ENCODE measurements around the gene ADARB2.
"Not testable (repeated sequence)": the region's sequence is repeated elsewhere in the genome, so short reads cannot be mapped to it uniquely, and the experiment has no call there.

Gene ADARB2

DNA sequence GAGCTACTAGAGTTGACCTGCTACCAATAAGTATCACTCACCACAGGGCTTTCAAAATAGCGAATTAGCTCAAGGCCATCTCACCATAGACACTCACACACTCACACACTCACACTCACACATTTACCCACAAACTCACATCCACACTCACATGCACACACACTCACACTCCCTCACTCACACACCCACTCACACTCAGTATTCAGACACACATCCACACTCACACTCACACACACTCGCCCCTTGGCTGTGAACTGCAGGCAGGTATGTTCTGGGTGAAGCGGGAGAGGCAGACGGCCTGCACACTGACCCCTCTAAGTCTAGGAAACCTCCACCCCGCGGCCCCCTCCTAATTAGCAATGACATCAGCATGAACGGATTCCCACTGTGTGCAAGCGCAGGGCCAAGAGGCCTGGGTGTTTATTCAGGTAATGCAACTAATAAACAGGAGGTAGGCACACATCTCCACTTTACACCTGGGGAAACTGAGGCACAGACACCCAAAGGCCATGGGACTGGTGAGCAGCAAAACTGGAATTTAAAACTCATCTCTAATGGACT is 94.6 kb downstream of the ADARB2 start:
- DNase-seq (ENCODE audit: low read depth in 2 of 2): no peak

DNA sequence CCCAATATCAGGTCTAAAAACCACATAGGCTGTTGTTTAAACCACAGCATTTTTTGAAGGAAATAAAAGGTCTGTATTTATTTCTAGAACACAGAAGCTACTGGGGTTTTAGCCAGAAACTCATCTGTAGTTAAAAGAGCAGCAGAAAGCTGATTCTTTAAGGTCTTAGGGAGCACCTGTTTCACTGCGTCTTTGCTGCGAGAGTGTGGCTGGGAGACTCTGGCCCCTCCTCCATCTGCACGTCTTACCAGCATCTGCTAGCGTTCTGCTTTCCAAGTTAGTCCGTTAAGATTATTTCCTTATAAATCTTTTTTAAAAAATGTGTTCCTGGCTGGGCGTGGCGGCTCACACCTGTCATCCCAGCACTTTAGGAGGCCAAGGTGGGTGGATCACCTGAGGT is 95.9 kb downstream of the ADARB2 start:
- DNase-seq (ENCODE audit: low read depth in 2 of 2): no peak

DNA sequence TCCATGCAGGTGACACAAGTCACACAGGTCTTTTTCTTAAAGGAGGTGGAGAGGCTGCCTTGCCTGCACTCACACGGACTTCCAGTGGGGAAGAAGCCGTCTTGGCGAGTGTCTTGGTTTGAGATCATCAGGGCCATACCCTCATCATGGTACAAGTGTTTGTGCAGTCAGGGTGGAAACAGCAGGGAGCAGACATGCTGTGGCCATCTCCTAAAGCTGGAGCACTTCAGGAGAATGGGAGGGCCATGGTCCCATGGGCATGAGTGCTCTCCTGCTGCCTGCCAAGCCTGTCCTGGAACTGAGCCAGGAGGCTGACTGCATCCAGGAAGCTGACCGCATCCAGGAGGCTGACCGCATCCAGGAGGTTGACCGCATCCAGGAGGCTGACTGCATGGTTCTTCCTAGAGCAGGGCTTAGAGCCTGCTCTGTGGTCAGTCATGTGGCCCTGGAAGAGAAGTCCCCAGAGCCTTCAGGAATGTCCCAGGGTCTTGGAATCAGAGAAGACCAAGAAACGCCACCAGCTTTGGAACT is 98.4 kb downstream of the ADARB2 start:
- no peak for DNase-seq (ENCODE audit: low read depth in 2 of 2)

DNA sequence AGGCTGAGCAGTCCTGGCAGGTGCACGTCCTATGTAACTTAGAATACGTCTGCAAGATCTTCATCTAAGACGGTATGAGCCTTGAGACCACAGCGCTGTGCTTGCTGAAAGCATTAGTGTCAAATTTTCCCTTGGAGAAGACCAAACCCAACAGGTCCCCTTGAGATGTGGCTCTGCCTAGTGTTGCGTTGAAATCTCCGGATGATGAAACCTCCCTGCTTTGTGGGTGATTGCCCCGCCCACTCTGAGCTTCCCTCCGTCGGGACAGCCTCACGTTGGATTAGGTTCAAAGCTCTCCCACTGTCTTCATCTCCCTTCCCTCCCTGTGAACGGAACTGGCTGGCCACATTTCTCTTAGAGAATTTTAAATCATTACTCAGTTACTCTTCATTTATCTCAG is 102.0 kb downstream of the ADARB2 start:
- no peak for DNase-seq (ENCODE audit: low read depth in 2 of 2)

DNA sequence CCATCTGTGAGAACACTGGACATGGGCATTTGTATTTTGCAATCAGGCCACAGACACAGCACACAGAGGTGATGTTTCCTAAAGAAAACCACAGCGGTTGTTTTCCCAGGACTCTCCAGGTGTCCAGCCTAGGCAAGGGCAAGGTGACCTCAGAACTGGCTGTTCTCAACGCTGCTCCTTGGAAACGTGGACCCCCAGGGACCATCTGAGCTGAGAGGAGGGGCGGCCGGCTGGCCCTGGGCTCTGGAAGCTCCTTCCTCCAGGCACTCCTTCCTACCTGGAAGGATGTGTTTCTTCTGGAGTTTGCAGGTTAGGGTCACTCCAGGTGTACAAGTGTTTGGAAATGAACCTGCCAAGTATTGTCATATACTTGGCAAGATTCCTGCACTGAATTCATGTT is 103.1 kb downstream of the ADARB2 start:
- DNase-seq (ENCODE audit: low read depth in 2 of 2): no peak

DNA sequence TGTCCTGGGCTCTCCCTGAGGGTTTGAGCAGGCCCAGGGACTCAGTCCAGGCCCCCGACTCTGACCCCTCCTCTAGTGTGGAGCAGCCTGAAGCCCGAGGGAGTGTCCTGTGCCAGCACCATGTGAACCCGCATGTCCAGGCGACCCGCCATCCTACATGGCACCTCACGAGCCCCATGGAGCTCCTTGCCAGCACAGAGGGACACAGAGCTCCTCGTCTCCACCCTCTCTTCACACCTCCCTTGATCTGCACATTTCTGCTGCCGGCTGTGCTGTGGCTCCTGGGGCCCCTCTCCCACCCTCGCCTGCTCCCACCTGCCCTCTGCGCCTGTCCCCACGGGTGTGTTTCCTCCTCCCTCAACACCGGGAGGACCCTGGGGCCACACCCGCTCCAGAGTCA is 103.5 kb downstream of the ADARB2 start:
- DNase-seq (ENCODE audit: low read depth in 2 of 2): no peak

DNA sequence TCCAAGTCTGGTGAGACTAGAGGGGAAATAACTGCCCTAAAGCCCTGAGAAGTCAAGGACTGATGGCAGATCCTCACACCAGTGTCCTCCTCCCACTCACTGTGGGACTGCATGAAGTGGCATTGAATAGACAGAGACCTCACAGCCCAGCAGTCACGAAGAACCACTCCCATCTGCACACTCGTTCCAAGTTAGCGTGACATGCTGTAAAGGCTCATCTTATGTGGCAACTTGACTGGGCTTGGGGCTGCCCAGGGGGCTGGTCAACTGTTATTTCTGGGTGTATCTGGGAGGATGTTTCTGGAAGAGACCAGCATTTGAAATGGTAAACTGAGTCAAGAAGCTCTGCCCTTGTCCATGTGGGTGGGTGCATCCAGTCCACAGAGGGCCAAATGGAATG is 104.7 kb downstream of the ADARB2 start:
- DNase-seq (ENCODE audit: low read depth in 2 of 2): no peak

DNA sequence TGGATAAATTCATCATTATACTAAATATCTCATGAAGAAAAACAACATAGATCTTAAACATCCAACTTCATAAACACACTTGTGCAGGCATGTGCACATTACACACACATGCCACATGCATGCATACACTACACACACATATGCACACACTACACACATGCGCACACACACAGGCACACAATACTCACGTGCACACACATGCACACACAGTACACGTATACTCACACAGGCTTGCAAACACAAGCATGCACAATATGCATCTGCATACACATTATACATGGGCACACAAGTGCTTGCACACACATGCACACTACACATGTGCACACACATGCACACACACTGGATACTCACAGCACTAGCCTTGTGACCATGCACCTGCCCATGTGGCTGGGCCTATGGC is 105.2 kb downstream of the ADARB2 start:
- no peak for DNase-seq (ENCODE audit: low read depth in 2 of 2)

DNA sequence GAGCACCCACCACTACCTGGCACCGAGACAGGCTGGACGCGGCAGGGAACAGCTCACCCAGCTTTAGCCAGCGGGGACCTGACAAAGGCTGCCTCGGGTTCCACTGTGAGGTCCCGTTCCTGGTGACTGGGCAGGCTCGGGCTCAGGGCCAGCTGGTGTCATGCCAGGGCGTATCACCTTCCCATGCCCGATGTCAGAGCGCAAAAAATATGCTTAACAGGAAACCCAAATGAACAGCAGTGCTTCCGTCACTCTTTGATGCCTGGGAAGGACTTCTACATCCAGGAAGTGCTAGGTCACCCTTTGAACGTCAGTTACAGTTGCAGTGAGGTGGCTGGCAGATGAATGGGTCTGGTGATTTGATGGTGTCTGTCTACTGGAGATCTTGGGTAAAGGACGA is 106.0 kb downstream of the ADARB2 start:
- DNase-seq (ENCODE audit: low read depth in 2 of 2): no peak

DNA sequence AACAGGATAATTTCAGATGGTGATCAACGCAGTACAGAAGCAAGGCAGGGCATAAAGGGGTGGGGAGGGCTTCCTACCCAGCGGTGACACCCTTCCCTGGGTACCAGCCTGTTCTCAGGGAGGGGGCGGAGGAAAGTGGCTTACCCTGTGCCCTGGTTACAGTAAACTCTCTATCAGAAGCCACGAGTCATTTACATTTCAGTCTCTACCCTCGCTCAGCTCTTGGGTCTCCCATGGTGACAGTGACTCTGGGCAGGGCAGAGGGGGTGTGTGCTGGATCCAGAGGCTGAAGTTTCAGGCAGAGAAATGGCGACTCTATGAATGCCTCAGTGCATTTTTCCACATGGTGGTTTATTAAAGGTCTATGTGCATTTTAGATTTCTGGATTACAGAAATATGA is 107.0 kb downstream of the ADARB2 start:
- DNase-seq (ENCODE audit: low read depth in 2 of 2): no peak

DNA sequence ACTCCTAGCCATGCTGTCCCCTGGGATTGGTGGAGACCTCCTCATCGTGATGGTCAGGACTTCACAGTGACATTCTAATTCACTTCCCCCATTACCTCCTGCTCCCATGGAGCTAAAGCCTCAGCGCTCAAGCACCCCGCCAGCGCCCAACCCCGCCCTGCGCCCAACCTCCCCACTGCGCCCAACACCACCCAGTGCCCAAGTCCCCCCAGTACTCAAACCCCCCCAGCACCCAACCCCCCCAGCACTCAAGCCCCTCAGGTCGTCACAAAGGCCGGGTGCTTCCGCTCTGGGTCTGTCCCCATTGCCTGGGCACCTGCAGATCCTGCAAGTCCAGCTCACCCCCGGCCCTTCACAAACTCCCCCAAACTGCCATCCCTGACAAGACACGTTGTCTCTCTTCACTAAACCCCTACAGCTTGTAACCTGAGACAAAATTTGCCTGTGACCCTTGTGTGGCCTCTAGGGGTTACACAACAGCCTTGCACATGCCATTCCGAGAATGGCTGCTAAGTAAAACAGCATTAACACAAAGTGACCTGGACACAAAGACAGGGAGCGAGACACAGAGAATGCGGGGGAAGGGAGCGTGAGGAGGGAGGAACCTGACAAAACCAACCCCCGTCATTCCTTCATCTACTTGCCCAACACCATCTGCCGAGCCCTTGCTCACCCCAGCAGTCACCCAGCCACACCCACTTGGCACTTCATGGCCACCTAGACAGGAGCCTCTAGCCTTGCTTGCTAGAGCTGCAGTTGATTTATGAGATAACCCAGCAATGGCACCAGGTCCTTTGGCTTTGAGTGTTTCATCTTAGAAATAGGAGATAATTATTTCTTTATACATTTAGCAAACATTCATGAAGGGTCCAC is 107.8 kb downstream of the ADARB2 start:
- no peak for DNase-seq (ENCODE audit: low read depth in 2 of 2)

DNA sequence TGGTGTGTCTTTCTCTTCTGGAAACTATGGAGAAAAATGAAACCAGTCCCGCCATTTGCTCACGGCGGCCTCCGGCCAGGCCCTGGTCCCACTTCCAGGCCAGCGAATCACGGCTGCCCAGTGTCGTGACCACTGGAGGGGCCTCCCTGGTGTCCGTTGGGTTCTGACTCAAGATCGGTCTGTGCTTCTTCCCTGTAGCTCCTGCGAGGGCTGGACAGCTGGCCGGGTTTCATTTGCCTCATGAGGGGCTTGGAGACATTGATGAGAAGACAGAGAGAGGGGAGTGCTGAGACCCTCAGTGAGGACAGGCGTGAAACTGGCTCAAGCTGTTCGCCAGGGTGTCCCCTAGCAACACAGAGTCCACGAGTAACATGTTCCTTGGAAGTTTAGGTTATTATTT is 108.6 kb downstream of the ADARB2 start:
- no peak for DNase-seq (ENCODE audit: low read depth in 2 of 2)

DNA sequence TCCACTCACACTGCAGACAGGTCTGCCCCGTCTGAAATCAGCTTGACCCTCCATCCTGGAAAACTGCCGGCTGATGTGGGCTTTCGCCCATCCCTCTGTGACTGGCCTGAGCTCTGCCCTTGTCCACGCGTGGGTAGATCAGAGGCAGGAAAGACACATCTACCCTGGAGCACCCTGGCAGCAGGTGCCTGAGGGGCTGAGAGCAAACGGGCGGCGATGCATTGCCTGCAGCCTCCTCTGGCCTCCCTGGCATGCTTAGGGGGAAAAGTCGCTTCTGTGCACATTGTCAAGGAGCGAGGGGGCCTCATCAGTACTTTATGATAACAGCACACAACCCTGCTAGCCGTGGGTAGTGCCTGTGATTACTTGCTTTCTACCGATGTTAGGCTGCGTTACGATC is 109.4 kb downstream of the ADARB2 start:
- DNase-seq (ENCODE audit: low read depth in 2 of 2): no peak

DNA sequence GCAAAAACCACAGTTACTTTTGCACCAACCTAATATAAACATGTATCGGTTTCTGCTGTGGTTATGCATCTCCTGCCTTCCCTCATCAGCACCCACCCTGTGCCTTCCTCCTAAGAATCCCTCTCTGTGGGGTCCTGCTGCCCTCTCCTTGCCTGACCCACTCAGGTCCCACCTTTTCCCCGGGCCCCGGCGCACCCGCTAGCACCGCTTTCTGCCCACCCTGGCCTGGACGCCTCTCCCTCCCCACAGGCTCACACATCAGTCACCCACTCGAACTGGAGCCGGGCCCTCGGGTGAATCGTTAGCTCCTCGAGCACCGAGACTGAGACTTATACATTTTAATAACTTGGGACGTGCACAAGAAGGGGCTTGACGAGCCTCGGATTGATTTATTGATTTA is 110.5 kb downstream of the ADARB2 start:
- DNase-seq (ENCODE audit: low read depth in 2 of 2): no peak

DNA sequence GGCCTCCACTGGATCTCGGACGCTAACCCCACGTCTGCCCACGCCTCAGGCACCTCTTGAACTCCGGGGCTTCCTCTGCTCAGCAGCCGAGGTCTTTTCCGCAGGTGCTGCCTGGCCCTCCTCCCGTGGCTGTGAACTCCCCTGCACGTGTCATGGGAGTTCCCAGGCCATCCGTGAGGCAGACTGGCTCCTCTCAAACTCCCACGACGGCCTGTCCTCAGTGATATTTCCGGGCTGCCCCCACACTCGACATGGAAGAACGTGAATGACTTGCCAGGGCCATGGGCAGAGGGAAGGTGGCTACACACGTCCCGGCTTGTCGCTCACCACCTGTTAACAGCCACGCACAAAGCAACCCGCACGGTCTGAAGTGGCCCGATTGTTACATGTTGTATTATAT is 110.9 kb downstream of the ADARB2 start:
- no peak for DNase-seq (ENCODE audit: low read depth in 2 of 2)

DNA sequence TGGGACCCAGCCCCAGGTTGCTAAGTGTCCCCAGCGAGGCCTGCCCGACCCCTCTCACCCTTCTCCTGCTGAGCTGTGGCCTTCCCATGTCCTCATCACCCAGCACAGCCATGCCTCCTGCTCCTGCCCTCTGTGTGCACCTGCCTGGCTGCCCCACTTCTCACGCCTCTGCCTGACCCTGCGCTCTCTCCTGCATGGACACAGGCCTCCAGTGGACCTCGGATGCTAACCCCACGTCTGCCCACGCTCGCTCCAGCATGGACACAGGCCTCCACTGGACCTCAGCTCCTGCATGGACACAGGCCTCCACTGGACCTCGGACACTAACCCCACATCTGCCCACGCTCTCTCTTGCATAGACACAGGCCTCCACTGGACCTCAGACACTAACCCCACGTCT is 111.6 kb downstream of the ADARB2 start:
- no peak for DNase-seq (ENCODE audit: low read depth in 2 of 2)

DNA sequence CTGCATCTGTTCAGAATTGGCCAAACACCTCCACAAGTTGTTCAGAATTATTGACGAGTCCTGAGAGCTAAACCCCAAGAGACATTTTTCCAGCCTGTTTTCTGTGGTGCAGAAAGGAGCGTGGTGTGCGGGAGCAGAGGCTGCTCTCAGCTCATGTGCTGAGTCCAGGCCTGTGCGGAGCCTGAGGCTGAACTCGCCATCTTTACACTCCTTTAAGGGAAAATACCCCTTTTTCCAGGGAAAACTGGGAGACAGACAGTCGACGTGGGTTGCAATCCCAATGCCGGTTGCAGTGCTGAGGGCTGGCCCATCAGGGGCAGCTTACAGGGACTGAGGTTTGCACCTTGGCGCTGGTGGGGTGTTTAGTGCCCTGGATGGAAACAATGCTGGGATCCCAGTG is 112.2 kb downstream of the ADARB2 start:
- no peak for DNase-seq (ENCODE audit: low read depth in 2 of 2)

DNA sequence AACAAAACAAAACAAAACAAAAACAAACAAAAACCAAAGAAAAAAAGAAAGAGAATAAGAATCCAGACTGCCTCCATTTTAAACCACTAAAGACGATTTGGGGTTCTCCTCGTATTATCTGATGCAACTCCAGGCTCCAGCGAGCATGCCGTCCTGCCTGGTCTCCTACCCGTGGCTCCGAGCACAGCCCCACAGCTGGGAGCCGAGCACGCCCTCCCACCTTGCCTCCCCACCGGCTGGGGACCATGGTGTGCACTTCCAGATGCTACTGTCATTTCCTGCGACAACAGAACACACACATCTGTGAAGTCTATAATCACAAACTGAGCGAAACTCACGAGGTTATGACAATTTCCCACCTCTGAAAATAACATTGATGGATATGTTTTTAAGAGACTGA is 113.1 kb downstream of the ADARB2 start:
- DNase-seq (ENCODE audit: low read depth in 2 of 2): no peak

DNA sequence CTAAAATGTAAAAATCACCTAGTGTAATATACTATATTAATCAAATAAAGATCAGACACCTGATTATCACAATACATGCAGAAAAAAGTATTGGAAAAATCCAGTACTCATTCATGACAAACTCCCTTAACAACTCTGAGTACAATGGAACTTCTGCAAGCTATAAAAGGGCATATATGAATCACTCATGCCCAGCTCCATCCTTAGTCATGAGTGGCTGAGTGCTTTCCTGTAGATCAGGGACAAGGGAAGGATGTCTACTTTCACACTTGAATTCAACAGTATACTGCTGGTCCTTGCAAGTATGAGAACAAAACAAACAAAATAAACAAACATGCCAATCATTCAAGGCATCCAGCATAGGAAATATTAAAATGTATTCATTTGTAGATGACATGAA is 116.5 kb downstream of the ADARB2 start:
- no peak for DNase-seq (ENCODE audit: low read depth in 2 of 2)

DNA sequence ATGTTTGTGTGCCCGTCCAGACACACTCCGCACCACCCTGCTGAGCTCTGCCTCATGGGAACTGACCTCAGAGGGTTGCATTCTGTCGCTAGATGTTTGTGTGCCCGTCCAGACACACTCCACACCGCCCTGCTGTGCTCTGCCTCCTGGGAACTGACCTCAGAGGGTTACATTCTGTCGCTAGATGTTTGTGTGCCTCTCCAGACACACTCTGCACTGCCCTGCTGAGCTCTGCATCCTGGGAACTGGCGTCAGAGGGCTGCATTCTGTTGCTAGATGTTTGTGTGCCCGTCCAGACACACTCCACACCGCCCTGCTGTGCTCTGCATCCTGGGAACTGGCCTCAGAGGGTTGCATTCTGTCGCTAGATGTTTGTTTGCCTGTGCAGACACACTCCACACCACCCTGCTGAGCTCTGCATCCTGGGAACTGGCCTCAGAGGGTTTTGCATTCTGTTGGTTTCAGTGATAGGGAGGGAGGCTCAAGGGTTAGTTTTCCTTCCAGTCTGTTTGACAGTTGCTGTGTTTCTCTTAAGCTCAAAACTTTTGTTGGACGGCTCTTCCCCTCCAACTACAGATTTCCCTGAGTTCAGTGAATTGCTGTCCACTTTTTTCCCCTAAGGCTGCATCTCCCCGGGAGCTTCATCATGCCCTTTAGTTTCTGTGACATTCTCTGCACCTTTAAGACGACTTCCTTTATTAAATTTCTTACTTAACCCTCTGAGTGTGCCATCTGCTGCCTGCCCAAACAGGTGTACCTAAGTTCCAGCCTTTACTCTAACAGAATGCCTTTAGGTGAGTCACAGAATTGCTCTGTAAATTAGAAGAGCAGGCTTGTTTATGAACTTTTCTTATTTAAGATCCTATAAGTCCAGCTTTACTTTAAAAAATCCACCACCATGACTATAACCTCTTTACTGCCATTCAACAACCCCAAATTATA is 119.7 kb downstream of the ADARB2 start:
- DNase-seq (ENCODE audit: low read depth in 2 of 2): not testable (repeated sequence)

DNA sequence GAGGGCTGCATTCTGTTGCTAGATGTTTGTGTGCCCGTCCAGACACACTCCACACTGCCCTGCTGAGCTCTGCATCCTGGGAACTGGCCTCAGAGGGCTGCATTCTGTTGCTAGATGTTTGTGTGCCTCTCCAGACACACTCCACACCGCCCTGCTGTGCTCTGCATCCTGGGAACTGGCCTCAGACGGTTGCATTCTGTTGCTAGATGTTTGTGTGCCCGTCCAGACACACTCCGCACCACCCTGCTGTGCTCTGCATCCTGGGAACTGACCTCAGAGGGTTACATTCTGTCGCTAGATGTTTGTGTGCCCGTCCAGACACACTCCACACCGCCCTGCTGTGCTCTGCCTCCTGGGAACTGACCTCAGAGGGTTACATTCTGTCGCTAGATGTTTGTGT is 120.6 kb downstream of the ADARB2 start:
- DNase-seq (ENCODE audit: low read depth in 2 of 2): not testable (repeated sequence)

DNA sequence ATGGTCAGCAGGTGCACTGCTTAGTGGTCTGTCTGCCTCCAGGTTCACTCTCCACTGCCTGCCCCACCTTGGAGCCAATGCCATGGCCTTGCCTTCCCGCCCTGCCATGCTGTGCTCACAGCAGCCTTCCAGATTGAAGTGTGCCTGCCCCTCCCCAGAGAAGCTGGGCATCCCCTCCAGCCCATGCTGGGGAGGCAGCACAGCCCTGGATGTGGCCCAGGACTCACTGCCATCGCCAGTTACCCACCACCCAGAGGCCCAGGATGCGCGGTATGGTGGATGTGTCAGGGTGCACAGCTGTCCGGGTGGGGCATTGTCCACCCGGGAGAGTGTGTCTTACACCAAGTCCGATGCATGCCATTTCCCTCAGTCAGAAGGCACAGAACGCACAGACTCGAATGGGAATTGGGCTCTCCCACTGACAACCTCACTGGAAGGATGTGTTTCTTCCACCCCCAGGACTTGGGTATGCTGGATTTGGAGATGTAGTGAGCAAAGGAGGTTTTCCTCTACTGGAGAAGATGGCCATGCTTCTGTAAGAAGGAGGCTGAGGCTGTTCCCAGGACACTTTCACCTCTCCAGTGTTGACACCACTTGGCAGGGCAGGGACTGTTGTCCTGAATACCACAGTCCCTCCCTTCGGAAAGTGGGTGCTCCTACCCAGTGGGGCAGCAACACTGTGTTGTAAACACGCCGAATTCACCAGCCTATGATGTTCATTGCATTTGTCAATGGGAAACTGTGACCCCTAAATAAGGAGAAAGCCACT is 122.0 kb downstream of the ADARB2 start:
- no peak for DNase-seq (ENCODE audit: low read depth in 2 of 2)
